HG02884 (cell line): Measurements from ENCODE around the gene FIS1.
"Not testable (repeated sequence)": the region's sequence is repeated elsewhere in the genome, so short reads cannot be mapped to it uniquely, and the experiment has no call there.

Experiments
- ATAC-seq: cut with Tn5 transposase; IDR thresholded peaks from one replicate; pipeline ENCODE4 v1.9.1; 2021; ENCODE audit warnings: mild to moderate bottlenecking, moderate library complexity; ENCODE audit not compliant: unreplicated experiment

FIS1 gene

GRCh38 chr7:101206665-101207042 is 38.2 kb downstream of the FIS1 start:
- ATAC-seq = no peak

DNA sequence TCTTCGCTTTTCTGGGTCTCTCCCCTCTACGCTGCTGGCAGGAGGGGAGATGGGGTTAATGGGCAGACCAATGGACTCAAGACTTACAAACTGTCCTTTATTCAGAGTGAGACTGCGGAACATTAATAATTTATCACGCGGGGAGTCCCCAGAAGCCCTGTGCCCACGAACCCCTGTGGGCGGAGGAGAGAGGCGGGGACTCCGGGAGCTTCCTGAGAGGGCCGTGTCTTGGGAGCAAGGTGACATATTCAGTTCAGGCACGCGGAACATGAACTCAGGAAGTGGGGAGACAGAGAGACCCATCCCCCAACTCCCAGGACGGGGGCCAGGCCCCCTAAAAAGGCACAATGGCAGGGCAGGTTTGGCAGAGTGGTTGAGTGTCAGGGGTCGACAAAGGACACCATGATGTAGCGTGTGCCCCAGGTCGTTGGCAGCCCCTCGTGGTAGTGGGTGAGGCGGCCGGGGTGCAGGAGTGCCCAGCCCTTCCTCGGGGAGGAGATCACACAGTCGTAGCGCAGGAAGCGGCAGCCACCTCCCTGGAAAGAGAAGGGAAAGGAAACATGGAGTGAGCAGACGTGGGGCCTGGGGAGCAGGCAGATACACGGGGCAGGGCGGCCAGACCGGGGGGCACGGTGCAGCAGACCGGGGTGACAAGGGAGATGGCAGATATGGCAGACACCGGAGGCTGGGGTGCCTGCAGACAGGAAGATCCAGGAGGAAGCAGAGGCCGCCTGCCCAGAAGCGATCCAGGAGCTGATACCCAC is 38.8 kb downstream of the FIS1 start:
- no peak for ATAC-seq

- ATAC-seq = not testable (repeated sequence)
Measured at GRCh38 chr7:101203740-101204738, 40.8 kb downstream of the FIS1 start.

GRCh38 chr7:101202603-101202918 is 42.3 kb downstream of the FIS1 start:
- no peak for ATAC-seq

DNA sequence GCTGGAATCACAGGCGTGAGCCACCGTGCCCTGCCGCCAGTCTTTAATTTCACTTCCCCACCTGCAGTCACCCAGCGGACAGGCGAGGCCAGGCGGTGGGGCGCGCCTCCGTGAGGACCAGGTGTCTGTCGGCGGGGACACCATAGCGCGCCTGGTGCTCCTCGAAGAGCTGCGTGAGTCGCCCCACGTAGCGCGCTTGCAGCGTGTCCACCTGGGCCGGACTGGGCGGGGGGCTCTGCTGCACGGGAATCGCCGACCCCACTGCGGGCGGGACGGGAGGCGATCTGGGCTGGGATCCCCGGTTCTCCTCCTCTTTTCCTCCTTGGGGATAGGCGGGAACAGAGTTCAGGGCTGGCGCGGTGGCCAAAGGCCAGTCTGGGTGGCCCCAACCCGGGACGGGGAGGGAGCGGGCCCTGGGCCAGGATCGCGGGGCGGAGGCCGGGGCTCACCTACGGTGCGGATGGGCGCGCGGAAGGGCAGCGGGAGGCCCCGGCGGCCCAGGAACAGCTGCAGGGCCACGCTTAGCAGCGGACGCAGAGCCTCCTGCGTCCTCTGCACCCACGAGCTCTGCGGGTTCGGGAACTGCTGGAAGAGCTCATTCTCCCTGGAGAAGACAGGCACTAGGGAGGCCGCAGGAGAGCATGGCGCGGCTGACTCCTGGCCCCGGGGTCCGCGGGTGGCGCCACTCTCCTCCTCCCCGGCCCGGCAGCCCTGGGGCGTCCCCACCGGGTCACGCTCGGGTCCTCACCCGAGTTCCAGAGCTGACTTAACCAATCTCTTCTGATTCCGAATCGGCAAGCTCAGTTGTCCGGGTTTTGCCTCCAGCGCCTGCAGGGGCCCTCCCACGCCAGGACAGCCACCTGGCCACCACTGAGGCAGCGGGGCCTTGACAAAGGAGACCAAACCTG is 42.9 kb downstream of the FIS1 start:
- ATAC-seq = no peak

GRCh38 chr7:101200862-101201599 is 43.9 kb downstream of the FIS1 start, which contains the start of gene MOGAT3:
MOGAT3 (minus strand) TSS chr7:101201036; CDS start chr7:101200854, 182 bp downstream.
- no peak for ATAC-seq

- ATAC-seq = no peak
Measured at GRCh38 chr7:101200504-101200861, 44.4 kb downstream of the FIS1 start.

DNA sequence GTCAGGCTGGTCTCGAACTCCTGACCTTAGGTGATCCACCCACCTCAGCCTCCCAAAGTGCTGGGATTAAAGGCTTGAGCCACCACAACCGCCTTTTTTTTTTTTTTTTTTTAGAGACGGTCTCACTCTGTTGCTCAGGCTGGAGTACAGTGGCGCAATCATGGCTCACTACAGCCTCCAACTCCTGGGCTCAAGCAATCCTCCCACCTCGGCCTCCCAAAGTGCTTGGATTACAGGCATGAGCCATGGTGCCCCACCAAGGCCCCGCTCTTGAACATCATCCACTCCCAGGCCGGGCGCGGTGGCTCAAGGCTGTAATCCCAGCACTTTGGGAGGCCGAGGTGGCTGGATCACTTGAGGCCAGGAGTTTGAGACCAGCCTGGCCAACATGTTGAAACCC is 45.4 kb downstream of the FIS1 start:
- ATAC-seq = not testable (repeated sequence)

DNA sequence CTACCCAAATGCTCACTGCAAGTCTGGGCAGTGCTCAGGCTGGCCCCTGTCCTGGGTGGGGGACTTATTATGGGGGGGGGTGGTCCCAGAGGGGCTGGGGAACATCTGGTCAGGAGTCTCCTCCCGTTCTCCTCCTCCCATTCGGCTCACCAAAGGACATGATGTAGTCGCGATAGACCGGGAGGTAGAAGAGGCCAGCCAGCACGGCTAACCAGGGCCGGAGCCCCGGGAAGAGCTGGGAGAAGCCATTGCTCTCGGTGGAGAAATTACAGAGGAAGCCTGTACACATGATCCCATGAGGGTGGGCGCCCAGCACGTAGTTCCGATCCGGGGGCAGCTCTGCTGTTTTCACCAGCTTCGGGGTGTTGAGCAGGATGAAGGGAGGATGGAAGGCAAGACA is 46.4 kb downstream of the FIS1 start:
- no peak for ATAC-seq

DNA sequence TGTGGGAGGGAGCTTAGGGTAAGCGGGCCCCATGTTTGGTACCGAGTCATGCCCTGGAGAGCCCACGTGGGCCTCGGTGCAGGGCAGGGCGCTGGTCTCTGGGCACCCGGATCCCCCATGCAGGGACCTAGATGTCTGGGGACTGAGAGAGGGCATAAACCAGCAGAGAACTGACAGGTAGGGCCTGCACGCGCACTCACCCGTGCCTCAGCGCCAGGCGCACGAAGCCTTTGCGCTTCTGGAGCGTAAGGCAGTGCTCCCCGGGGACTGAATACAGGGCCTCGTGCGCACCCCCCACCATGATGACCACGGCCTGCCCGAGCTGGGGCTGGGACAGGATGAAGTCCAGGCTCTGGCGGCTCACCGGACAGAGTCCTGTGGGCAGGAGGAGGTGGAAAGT is 46.9 kb downstream of the FIS1 start:
- ATAC-seq = no peak

DNA sequence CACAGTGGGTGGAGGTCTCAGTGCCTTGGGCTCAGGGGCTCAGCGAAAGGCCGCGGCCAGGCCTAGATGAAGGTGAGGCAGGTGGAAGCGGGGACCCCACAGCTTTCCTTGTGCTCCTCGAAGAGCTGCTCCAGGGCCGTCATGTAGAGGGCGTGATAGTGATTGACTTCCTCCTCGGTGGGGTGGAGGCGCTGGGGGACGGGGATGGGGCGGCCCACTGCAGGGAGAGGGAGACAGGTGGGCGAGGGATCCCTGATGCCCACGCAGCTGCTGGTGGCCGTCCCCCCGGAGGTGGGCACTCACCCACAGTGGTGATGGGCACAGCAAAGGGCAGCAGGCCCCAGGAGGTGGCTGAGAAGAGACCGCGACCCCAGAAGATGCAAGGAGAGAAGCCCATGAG is 49.0 kb downstream of the FIS1 start:
- no peak for ATAC-seq
